Activated B cell treated with CpG ODN at 0.5 μM for 24 hours (primary cell): ENCODE data around the gene CUX1. TPM values are rescaled to one million over a fixed set of nuclear protein-coding genes. Genes with fewer than 3 reads are reported as not detected.
"Not testable (repeated sequence)": the region's sequence is repeated elsewhere in the genome, so short reads cannot be mapped to it uniquely, and the experiment has no call there.

ENCODE experiments used
- ATAC-seq: fragments of 200-7000 bp; cut with Tn5 transposase; one replicate; pipeline ENCODE4 v1.10.0; 2021; ENCODE audit warnings: low read depth, mild to moderate bottlenecking, moderate library complexity
- CTCF ChIA-PET: fragments of 350-600 bp; sonication (Branson Sonifier 250); formaldehyde crosslinking; loops from one replicate; lab custom pipeline; 2021; ENCODE audit warnings: antibody characterized with exemption; lab: Charles Lee
- POLR2A ChIA-PET: fragments of 350-600 bp; sonication (Branson Sonifier 250); formaldehyde crosslinking; loops from one replicate; lab custom pipeline; 2021; ENCODE audit warnings: antibody characterized with exemption; lab: Charles Lee
- DNase-seq: peaks from one replicate; pipeline ENCODE4 v3.0.0; 2022
- H3K27ac Mint-ChIP-seq: one replicate; pipeline ENCODE4 v1.8.0; 2020; ENCODE audit warnings: mixed read lengths
- H3K27me3 Mint-ChIP-seq: one replicate; pipeline ENCODE4 v1.8.0; 2021; ENCODE audit warnings: mixed read lengths
- H3K36me3 Mint-ChIP-seq: one replicate; pipeline ENCODE4 v1.8.0; 2021; ENCODE audit warnings: low read depth, mixed read lengths
- H3K4me1 Mint-ChIP-seq: one replicate; pipeline ENCODE4 v1.8.0; 2021; ENCODE audit warnings: mixed read lengths
- H3K4me3 Mint-ChIP-seq: one replicate; pipeline ENCODE4 v1.8.0; 2020; ENCODE audit warnings: mild to moderate bottlenecking, mixed read lengths
- H3K9me3 Mint-ChIP-seq: one replicate; pipeline ENCODE4 v1.8.0; 2020; ENCODE audit warnings: mixed read lengths
- CTCF ChIP-seq: fragments of 200-600 bp; IDR thresholded peaks from one replicate; pipeline ENCODE4 v1.8.0; 2022; ENCODE audit warnings: antibody characterized with exemption, mild to moderate bottlenecking
- intact Hi-C: fragments of 100-400 bp; cut with micrococcal nuclease; formaldehyde crosslinking; loops from one replicate; pipeline ENCODE4 v1.15.1; 2024
- total RNA-seq: library from RNA; stranded (reverse); gene quantifications from 2 replicates; pipeline ENCODE4 v1.2.3, GENCODE V29; 2022

CUX1 gene
- total RNA-seq, 1 donor from 2014 or later = 61.7 TPM

GRCh38 chr7:102040569-102040968, 223.1 kb downstream of the CUX1 start:
- ChIA-PET POLR2A (no interaction called here), CTCF (no interaction called here)
- no peak for ATAC-seq
- Mint-ChIP-seq H3K9me3 (no peaks in the 10 kb centered on the region), H3K4me3 (no peak overlapping the region), H3K27ac (no peak overlapping the region), H3K4me1 (peaks cover 16% of the 10 kb centered on the region), H3K36me3 (peaks cover 2% of the 10 kb centered on the region), H3K27me3 (no peaks in the 10 kb centered on the region)
- TF ChIP-seq CTCF = no peak
- no peak for DNase-seq
- intact Hi-C loops = no loop called here

DNA sequence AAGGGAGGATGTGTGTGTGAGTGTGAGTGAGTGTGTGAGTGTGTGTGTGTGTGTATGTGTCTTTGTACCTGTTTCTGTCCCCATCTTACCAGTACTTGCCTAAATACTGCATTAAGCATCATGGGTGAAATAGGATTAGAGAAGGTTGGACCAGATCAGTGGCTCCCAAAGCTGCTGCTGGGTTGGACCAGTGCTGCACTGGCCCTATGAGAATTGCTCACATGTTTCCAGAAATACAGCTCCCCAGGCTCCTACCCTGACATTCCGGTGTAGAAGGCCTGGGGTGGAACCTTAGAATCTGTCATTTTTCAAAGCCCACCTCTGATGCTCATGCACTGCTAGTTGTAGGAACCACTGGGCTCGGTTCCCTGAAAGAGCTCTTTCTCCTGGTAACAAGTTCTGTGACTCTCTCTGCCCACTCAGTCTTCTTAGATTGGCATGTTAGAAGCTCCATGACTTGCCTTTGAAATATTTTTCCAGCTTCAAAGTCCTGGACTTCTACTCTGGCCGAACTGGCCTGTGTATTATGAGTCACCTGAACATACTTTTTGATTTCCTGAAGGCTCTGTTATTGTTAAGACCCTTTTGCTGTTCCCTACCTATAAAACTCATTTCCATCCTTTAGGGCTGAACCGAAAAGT, 224.7 kb downstream of the CUX1 start:
- no peak for ATAC-seq
- H3K4me1 Mint-ChIP-seq = peaks cover 29% of the 10 kb centered on the region
- intact Hi-C loops = loop anchor here (2.0 kb wide), 1 partner anchor 21 kb away; no protein-coding TSS in a partner anchor
- no peak overlapping the region for H3K4me3 Mint-ChIP-seq
- no peak for DNase-seq
- H3K9me3 Mint-ChIP-seq = no peaks in the 10 kb centered on the region
- ChIA-PET POLR2A (no interaction called here), CTCF (interaction anchor here (0.7 kb wide), 1 partner anchor 9 kb away, joined by 3 read pairs; no protein-coding TSS in a partner anchor)
- H3K27me3 Mint-ChIP-seq = no peaks in the 10 kb centered on the region
- peaks cover 2% of the 10 kb centered on the region for H3K36me3 Mint-ChIP-seq
- no peak for TF ChIP-seq CTCF
- H3K27ac Mint-ChIP-seq = no peak overlapping the region

- H3K36me3 Mint-ChIP-seq, H3K9me3 Mint-ChIP-seq, DNase-seq, ATAC-seq, POLR2A ChIA-PET, H3K27me3 Mint-ChIP-seq, H3K4me3 Mint-ChIP-seq, H3K27ac Mint-ChIP-seq, CTCF ChIA-PET: not testable (repeated sequence)
- peaks cover 32% of the 10 kb centered on the region for H3K4me1 Mint-ChIP-seq
- intact Hi-C loops = loop anchor here (2.0 kb wide), 1 partner anchor 20 kb away; no protein-coding TSS in a partner anchor
Observed at GRCh38 chr7:102042796-102043195, 225.4 kb downstream of the CUX1 start.

DNA sequence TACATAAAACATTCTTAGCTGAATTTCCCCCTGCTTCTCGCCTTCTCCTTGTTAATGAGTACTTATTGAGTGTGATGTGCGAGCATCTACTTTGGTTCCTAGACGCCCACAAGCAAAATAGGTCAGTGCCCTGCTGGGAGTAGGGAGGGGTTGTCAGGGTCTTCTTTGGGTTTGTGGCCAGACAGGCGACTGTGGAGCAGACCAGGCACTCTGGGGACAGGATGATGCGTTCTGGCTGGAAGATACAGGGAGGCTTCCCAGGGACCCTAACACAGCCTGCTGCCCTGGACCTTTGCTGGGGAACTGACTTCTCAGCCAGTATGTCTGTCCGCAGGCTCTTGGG, 227.2 kb downstream of the CUX1 start:
- DNase-seq (no peak), ATAC-seq (no peak)
- Mint-ChIP-seq H3K4me1 (peaks cover 42% of the 10 kb centered on the region), H3K9me3 (no peaks in the 10 kb centered on the region), H3K27ac (no peak overlapping the region), H3K4me3 (no peak overlapping the region), H3K36me3 (peaks cover 5% of the 10 kb centered on the region), H3K27me3 (no peaks in the 10 kb centered on the region)
- ChIA-PET POLR2A (no interaction called here), CTCF (no interaction called here)
- intact Hi-C loops = no loop called here
- TF ChIP-seq CTCF = no peak

GRCh38 chr7:102044984-102045673, 227.7 kb downstream of the CUX1 start:
- H3K27me3 Mint-ChIP-seq = no peaks in the 10 kb centered on the region
- ChIA-PET CTCF (no interaction called here), POLR2A (interaction anchor here (0.7 to 1.4 kb wide), 4 partner anchors 17 to 188 kb away, joined by 3 to 5 read pairs (median 3); no protein-coding TSS in a partner anchor)
- H3K36me3 Mint-ChIP-seq = peaks cover 5% of the 10 kb centered on the region
- peaks cover 42% of the 10 kb centered on the region for H3K4me1 Mint-ChIP-seq
- no peak for TF ChIP-seq CTCF
- H3K27ac Mint-ChIP-seq = no peak overlapping the region
- DNase-seq = no peak
- intact Hi-C loops = no loop called here
- no peak for ATAC-seq
- H3K4me3 Mint-ChIP-seq = no peak overlapping the region
- no peaks in the 10 kb centered on the region for H3K9me3 Mint-ChIP-seq
